Neural cell (in vitro differentiated cells): ENCODE data around the gene ZNF563. TPM values are rescaled to one million over a fixed set of nuclear protein-coding genes. Genes with fewer than 3 reads are reported as not detected.

Experiments used
- H2AFZ ChIP-seq: fragments of 200-600, 300-800 bp; sonication (generic), shearing (Covaris generic); 2 replicates; pipeline ENCODE4 v1.6.0; 2014; ENCODE audit warnings: low read depth, mild to moderate bottlenecking, antibody characterized with exemption, low read length, moderate library complexity
- H3F3A ChIP-seq: fragments of 200-600 bp; shearing (Covaris generic); 2 replicates; pipeline ENCODE4 v1.6.1; 2016; ENCODE audit warnings: mild to moderate bottlenecking, moderate library complexity, mixed read lengths, antibody characterized with exemption, low read length; ENCODE audit not compliant: insufficient read depth, poor library complexity, severe bottlenecking
- H3K27ac ChIP-seq: fragments of 200-600, 300-800 bp; sonication (generic), shearing (Covaris generic); 2 replicates; pipeline ENCODE4 v1.5.1; 2014; ENCODE audit warnings: mild to moderate bottlenecking, low read length, moderate library complexity
- H3K27me3 ChIP-seq: fragments of 300-800, 200-600 bp; sonication (generic), shearing (Covaris generic); 2 replicates; pipeline ENCODE4 v1.6.0; 2014; ENCODE audit warnings: mild to moderate bottlenecking, low read depth, low read length, moderate library complexity; ENCODE audit not compliant: insufficient read depth
- H3K36me3 ChIP-seq: fragments of 300-800, 200-600 bp; sonication (generic), shearing (Covaris generic); 2 replicates; pipeline ENCODE4 v1.5.1; 2014; ENCODE audit warnings: mild to moderate bottlenecking, antibody characterized with exemption, low read length, moderate library complexity; ENCODE audit not compliant: insufficient read depth
- H3K4me2 ChIP-seq: fragments of 300-800, 200-600 bp; sonication (generic), shearing (Covaris generic); 2 replicates; pipeline ENCODE4 v1.6.0; 2014; ENCODE audit warnings: mild to moderate bottlenecking, low read length
- H3K4me3 ChIP-seq: fragments of 300-800, 200-600 bp; sonication (generic), shearing (Covaris generic); 2 replicates; pipeline ENCODE4 v1.5.1; 2014; ENCODE audit warnings: mild to moderate bottlenecking, low read length, moderate library complexity
- H3K79me2 ChIP-seq: fragments of 200-600 bp; shearing (Covaris generic); replicated peaks from 2 replicates; pipeline ENCODE4 v1.6.0; 2014; ENCODE audit warnings: mild to moderate bottlenecking, low read length, moderate library complexity; ENCODE audit not compliant: insufficient read depth
- H3K9ac ChIP-seq: fragments of 300-800, 200-600 bp; sonication (generic), shearing (Covaris generic); 2 replicates; pipeline ENCODE4 v1.6.1; 2016; ENCODE audit warnings: mild to moderate bottlenecking, low read length, mixed read lengths
- H3K9me2 ChIP-seq: fragments of 200-600 bp; shearing (Covaris generic); 2 replicates; pipeline ENCODE4 v1.6.1; 2016; ENCODE audit warnings: mild to moderate bottlenecking, low read length, mixed read lengths; ENCODE audit not compliant: insufficient read depth
- H3K9me3 ChIP-seq: fragments of 200-600, 300-800 bp; sonication (generic), shearing (Covaris generic); 2 replicates; pipeline ENCODE4 v1.6.1; 2016; ENCODE audit warnings: mild to moderate bottlenecking, mixed run types, low read length, moderate library complexity, mixed read lengths
- H4K20me1 ChIP-seq: fragments of 200-600 bp; shearing (Covaris generic); 2 replicates; pipeline ENCODE4 v1.6.1; 2016; ENCODE audit warnings: mild to moderate bottlenecking, mixed run types; ENCODE audit not compliant: insufficient read depth
- EP300 ChIP-seq: fragments of 450-650 bp; conservative IDR thresholded peaks from 2 replicates; pipeline ENCODE4 v1.6.1; 2014; ENCODE audit warnings: antibody characterized with exemption, mild to moderate bottlenecking, moderate library complexity; ENCODE audit not compliant: poor library complexity, severe bottlenecking
- EZH2 ChIP-seq: fragments of 200-600, 300-800 bp; shearing (Covaris generic), sonication (generic); IDR thresholded peaks from 2 replicates; pipeline ENCODE4 v1.6.1; 2014; ENCODE audit warnings: antibody characterized with exemption, low read length, borderline replicate concordance, mild to moderate bottlenecking; ENCODE audit not compliant: insufficient read depth, poor library complexity, severe bottlenecking
- MXI1 ChIP-seq: fragments of 450-650 bp; conservative IDR thresholded peaks from 2 replicates; pipeline ENCODE4 v1.6.1; 2014; ENCODE audit warnings: antibody characterized with exemption, mild to moderate bottlenecking; ENCODE audit not compliant: poor library complexity, severe bottlenecking
- POLR2AphosphoS5 ChIP-seq: IDR thresholded peaks from 2 replicates; pipeline ENCODE4 v1.6.1; 2012
- RAD21 ChIP-seq: fragments of 450-650 bp; conservative IDR thresholded peaks from 2 replicates; pipeline ENCODE4 v1.6.1; 2014; ENCODE audit warnings: antibody characterized with exemption, mild to moderate bottlenecking, moderate library complexity
- SMC3 ChIP-seq: fragments of 450-650 bp; conservative IDR thresholded peaks from 2 replicates; pipeline ENCODE4 v1.6.1; 2014; ENCODE audit warnings: antibody characterized with exemption, mild to moderate bottlenecking, moderate library complexity; ENCODE audit not compliant: poor library complexity
- TAF1 ChIP-seq: IDR thresholded peaks from 2 replicates; pipeline ENCODE4 v1.6.1; 2012; ENCODE audit warnings: low read depth
- polyA plus RNA-seq: library from polyadenylated mRNA; depleted of rRNA; stranded (reverse); fragments of >200 nt; gene quantifications from 2 replicates; pipeline ENCODE4 v1.2.3, GENCODE V29; 2014
- TF ChIP-seq, protein P1 (sequence below): IDR thresholded peaks from 2 replicates; pipeline ENCODE4 v1.6.1; 2012; ENCODE audit warnings: borderline replicate concordance
- TF ChIP-seq, protein P2 (sequence below): fragments of 450-650 bp; IDR thresholded peaks from 2 replicates; pipeline ENCODE4 v1.5.1; 2014; ENCODE audit warnings: antibody characterized with exemption, mild to moderate bottlenecking, moderate library complexity; ENCODE audit not compliant: poor library complexity, severe bottlenecking

ZNF563 gene
- polyA plus RNA-seq, 1 donor from 2014 or later: 3.6 TPM

DNA sequence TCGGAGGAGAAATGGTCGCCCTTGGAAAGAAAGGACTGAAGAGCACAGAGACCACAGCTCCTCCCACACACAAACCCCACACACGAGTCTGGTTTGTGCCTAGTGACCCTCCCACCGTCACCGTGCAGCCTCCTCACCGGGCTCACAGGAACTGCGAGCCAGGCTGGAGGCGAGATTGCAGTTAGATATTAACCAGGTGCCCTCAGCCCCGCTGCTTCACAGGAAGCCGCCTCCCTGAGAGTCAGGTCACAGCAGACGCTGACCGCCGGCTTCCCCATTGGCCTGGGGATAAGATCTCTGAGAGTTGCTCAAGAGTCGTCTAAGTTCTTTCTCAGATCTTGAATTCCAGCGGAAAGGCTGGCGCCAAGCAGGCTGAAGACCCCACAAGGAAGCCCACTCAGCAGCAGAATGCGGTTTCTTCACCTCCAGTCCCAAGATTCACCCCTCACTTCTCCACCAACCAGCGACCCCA lies 39.6 kb downstream of the ZNF563 start:
- peak overlapping the region; percentile 51 for H2AFZ ChIP-seq
- H3K9me2 ChIP-seq: no peaks in the 10 kb centered on the region
- no peaks in the 10 kb centered on the region for H3K9me3 ChIP-seq
- H3K27me3 ChIP-seq: no peaks in the 10 kb centered on the region
- H3K9ac ChIP-seq: peak overlapping the region; percentile 86
- H3K36me3 ChIP-seq: no peaks in the 10 kb centered on the region
- peak overlapping the region; percentile 75 for H3K27ac ChIP-seq
- H3F3A ChIP-seq: no peaks in the 10 kb centered on the region
- peaks cover 37% of the 10 kb centered on the region for H3K79me2 ChIP-seq
- H4K20me1 ChIP-seq: no peaks in the 10 kb centered on the region
- TF ChIP-seq POLR2AphosphoS5: peak; percentile 42
- TF ChIP-seq, protein P1, sequence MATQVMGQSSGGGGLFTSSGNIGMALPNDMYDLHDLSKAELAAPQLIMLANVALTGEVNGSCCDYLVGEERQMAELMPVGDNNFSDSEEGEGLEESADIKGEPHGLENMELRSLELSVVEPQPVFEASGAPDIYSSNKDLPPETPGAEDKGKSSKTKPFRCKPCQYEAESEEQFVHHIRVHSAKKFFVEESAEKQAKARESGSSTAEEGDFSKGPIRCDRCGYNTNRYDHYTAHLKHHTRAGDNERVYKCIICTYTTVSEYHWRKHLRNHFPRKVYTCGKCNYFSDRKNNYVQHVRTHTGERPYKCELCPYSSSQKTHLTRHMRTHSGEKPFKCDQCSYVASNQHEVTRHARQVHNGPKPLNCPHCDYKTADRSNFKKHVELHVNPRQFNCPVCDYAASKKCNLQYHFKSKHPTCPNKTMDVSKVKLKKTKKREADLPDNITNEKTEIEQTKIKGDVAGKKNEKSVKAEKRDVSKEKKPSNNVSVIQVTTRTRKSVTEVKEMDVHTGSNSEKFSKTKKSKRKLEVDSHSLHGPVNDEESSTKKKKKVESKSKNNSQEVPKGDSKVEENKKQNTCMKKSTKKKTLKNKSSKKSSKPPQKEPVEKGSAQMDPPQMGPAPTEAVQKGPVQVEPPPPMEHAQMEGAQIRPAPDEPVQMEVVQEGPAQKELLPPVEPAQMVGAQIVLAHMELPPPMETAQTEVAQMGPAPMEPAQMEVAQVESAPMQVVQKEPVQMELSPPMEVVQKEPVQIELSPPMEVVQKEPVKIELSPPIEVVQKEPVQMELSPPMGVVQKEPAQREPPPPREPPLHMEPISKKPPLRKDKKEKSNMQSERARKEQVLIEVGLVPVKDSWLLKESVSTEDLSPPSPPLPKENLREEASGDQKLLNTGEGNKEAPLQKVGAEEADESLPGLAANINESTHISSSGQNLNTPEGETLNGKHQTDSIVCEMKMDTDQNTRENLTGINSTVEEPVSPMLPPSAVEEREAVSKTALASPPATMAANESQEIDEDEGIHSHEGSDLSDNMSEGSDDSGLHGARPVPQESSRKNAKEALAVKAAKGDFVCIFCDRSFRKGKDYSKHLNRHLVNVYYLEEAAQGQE: no peak
- peak; percentile 11 for TF ChIP-seq SMC3
- no peak for TF ChIP-seq TAF1
- TF ChIP-seq RAD21: no peak
- TF ChIP-seq MXI1: peak; percentile 23
- TF ChIP-seq, protein P2, sequence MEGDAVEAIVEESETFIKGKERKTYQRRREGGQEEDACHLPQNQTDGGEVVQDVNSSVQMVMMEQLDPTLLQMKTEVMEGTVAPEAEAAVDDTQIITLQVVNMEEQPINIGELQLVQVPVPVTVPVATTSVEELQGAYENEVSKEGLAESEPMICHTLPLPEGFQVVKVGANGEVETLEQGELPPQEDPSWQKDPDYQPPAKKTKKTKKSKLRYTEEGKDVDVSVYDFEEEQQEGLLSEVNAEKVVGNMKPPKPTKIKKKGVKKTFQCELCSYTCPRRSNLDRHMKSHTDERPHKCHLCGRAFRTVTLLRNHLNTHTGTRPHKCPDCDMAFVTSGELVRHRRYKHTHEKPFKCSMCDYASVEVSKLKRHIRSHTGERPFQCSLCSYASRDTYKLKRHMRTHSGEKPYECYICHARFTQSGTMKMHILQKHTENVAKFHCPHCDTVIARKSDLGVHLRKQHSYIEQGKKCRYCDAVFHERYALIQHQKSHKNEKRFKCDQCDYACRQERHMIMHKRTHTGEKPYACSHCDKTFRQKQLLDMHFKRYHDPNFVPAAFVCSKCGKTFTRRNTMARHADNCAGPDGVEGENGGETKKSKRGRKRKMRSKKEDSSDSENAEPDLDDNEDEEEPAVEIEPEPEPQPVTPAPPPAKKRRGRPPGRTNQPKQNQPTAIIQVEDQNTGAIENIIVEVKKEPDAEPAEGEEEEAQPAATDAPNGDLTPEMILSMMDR: no peak
- H3K4me3 ChIP-seq: peak overlapping the region; percentile 93
- H3K4me2 ChIP-seq: peak overlapping the region; percentile 74

DNA sequence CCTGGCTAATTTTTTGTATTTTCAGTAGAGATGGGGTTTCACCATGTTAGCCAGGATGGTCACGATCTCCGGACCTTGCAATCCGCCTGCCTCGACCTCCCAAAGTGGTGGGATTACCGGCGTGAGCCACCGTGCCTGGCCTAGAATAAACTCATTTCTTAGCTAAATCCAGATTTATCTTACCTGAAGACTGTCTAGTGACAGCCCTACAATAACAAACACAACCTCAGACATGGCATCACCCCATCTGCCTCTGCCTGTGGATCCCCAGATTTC lies 43.7 kb downstream of the ZNF563 start:
- no peaks in the 10 kb centered on the region for H3K36me3 ChIP-seq
- no peak for TF ChIP-seq RAD21
- TF ChIP-seq, protein P2: no peak
- TF ChIP-seq, protein P1: no peak
- no peak for TF ChIP-seq SMC3
- TF ChIP-seq EP300: no peak
- TF ChIP-seq POLR2AphosphoS5: no peak
- TF ChIP-seq EZH2: no peak
- TF ChIP-seq TAF1: no peak
- no peak for TF ChIP-seq MXI1
- no peak overlapping the region for H3K27ac ChIP-seq
- H3K4me3 ChIP-seq: no peak overlapping the region
- H3K9ac ChIP-seq: no peak overlapping the region
- H2AFZ ChIP-seq: no peak overlapping the region
- H3K4me2 ChIP-seq: no peak overlapping the region
- no peaks in the 10 kb centered on the region for H3F3A ChIP-seq
- peaks cover 48% of the 10 kb centered on the region for H3K79me2 ChIP-seq
- H3K9me2 ChIP-seq: no peaks in the 10 kb centered on the region
- H4K20me1 ChIP-seq: no peaks in the 10 kb centered on the region
- no peaks in the 10 kb centered on the region for H3K27me3 ChIP-seq
- H3K9me3 ChIP-seq: no peaks in the 10 kb centered on the region
